Measurements from ENCODE around the gene DIPK1B.
A peak's percentile ranks its signal among the peaks of the same experiment; 100 is the strongest.
"Not testable (repeated sequence)": the region's sequence is repeated elsewhere in the genome, so short reads cannot be mapped to it uniquely, and the experiment has no call there.

DIPK1B gene

GRCh38 chr9:136700304-136700703 lies 12.1 kb upstream of the DIPK1B start:
- DNase-seq: peak; percentile 46

- DNase-seq: no peak
These were observed 11.3 kb upstream of the DIPK1B start for GRCh38 chr9:136700959-136701667.

DNA sequence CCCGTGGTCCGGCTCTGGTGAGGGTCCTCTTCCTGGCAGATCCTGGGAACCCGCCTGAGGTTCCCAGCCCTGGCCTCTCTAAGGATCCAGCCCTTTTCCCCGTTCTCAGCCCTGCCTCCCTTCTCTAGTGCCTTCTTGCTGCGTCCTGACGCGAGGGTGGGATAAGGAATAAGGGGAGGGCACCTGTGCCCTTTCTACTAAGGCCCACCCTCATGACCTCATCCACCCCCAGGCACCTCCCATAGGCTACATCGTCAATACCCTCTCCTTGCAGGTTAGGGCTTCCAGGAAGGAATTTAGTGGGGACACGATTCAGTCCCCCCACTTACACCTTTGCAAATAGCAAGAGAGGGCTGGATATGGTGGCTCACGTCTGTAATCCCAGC lies 10.7 kb upstream of the DIPK1B start:
- DNase-seq: no peak

GRCh38 chr9:136703276-136703860 lies 9.0 kb upstream of the DIPK1B start:
- no peak for DNase-seq

DNA sequence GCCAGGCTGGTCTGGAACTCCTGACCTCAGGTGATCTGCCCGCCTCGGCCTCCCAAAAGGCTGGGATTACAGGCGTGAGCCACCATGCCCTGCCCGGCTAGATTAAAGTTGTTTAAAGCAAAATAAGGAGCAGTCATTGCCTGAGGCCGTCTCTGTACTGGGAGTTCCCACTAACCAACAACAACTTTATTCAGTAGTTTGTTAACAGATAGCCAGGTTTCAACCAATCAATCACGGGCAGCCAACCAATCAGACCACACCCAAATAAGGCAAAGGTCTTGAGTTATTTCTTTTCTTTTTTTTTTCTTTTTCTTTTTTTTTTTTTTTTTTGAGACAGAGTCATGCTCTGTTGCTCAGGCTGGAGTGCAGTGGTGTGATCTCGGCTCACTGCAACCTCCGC lies 7.6 kb upstream of the DIPK1B start:
- DNase-seq: not testable (repeated sequence)

DNA sequence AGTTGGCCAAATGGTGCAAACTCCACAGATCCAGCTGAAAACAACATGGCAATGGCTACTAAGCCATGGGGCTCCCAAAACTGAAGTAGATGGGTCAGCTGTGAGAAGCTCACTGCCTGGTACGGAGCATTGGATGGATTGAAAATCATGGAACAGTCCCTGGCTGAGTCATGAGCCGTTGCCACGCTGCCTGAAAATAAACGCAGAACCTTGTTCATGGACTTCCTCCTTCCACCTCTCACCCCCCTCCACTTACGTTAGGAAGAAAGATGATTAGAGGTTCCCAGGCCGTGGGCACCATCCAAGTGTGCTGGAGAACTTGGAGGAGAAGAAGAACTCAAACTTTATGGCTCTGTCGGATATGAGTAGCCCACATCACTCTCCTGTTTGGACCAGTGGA lies 6.8 kb upstream of the DIPK1B start:
- no peak for DNase-seq

DNA sequence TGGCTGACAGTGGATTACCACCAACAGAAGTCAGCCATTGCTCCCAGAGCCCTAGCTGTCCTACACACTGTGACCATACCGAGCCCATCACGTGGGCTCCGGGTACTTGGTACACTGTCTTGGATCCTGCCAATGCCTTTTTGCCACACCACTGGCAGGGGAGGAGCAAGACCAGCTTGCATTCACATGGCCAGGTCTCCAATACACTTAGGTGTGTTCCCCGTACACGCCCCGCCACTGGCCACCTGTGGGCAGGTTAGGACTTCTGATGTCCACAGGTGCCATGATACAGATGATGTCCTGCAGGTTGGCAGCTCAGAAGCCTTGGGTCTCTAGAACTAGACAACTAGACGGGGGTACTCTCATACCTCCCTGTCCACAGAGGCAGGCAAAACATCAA lies 5.4 kb upstream of the DIPK1B start:
- DNase-seq: no peak

DNA sequence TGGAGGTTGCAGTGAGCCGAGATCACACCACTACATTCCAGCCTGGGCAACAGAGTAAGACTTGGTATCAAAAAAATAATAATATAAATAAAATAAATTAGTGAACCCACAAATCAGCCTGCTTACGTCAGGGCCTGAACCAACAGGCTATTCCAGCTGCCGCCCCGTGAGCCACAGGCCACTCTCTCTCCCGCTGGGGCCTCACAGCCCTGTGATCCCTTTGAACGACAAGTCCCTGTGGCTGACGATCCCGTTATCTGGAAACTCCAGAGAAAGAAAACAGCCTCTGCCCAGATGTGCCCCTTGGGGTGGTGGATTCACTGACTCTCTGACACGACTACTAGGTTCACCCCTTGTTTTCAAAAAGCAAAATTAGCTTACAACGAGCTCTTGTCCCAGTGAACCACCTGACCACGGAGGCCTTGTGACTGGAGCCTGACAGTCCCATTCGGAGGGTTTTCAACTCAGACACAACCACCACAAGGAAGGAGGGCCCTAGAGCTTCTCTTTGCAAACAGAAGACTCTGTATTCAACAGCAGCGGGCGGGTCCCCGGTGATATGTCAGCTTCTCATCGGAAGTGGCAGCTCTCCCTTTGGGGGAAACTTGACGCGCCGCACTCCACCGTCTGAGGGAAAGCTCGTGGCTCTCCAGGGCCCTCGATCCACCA lies 4.4 kb upstream of the DIPK1B start:
- no peak for DNase-seq

- DNase-seq: no peak
These were observed 2.8 kb upstream of the DIPK1B start for GRCh38 chr9:136709454-136710109.

GRCh38 chr9:136710543-136710942 lies 1.8 kb upstream of the DIPK1B start:
- no peak for DNase-seq

DNA sequence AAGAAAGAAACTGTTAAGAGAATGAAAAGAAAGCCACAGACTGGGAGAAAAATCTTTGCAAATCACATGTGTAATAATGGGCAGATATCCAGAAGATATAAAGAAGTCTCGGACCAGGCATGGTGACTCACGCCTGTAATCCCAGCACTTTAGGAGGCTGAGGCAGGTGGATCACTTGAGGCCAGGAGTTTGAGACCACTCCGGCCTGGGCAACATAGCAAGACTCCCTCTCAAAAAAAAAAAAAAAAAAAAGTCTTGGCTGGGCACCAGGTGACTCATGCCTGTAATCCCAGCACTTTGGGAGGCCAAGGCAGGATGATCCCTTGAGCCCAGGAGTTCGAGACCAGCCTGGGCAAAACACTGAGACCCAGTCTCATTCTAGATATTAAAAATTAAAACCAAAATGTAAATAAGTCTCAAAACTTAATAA lies 1.1 kb upstream of the DIPK1B start:
- DNase-seq: not testable (repeated sequence)

DNA sequence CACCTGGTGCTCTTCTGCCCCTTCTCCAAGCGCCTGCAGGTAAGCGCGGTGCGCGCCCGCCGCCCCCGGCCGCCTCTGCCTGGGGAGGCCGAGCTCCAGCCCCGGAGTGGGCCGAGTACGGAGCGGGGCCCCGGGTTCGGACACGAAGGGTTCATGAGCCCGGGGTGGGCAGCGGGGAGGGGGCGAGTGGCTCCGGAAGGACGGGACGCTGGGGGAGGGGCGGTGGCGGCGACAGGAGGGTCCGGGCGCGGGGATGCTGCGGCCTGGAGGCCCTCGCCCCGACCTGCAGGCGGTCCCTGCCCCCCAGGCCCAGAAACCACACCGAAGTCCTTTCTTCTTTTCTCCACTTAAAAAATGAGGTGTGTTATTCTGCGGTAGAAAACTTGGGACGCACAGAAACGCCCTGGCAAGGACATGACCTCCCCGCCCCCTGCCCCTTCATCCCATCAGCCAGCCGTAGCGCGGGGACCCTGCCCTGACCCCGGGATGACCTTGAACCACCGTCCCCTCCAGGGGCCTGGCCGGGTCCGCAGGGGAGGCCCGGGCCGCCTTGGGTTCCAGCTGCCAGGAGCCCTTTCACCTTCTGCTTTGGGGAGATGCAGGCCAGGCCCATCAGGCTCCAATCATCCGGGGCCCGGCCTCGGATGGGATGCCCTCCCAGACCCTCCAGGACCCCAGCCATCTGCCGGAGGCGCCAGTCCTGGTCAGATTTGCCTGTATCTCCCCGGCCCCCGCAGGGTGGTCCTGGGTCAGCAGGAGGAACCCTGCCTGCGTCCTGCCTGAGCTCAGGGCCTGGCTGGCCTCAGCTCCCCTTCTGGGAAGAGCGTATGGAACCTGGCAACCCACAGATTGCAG lies 545 bp downstream of the DIPK1B start:
- DNase-seq: no peak

DNA sequence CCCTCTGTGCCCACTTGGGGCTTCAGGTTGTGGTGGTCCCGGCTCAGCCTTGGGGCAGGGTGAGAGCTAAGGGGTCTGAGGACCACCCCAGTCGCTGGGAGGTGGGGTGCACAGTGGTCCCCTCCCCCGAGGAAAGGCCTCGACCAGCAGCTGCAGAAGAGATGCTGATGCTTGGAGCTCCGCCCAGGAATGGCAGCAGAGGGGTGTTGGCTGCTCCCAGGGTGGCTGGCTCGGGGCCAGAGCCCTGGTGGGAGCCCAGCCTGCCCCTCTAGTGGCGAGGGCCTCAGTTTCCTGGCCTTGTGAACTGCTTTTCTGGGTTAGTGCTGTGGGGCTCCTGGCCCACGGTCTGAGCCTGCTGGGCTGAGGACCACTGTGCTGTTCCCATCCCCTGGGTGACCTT lies 1.2 kb downstream of the DIPK1B start:
- no peak for DNase-seq

DNA sequence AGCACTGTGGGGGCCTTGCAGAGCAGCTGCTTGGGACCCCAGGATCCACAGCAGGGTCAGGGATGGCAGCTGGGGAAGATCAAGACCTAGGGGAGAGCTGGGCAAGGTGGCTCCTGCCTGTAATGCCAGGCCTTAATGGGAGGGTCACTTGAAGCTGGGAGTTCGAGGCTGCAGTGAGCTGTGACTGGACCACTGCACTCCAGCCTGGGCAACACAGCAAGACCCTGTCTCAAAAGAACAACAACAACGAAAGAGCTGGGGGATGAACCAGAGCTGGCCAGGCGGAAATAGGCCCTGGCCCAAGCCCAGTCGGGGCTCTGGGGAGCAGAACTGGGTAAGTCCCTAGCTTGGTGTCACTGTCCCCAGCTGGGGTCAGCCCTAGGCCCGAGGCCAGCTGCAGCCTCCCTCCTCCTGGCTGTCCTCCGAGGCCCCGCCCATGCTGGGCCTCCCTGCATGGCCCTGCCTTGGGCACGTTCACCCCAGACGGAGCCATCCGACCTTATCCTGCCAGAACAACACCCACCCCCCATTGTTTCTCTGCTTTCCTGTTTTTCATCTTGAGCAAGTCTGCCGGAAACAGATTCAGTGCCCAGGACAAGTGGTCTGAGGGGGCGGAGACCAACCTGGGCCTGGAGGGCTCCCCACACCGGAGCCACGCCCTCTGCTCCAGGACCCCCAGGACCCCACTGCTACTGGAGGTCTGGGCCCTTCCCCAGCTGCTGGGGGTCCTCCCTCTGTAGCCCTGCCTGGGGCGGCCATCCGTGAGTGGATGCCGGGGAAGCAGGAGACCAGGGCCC lies 1.9 kb downstream of the DIPK1B start:
- no peak for DNase-seq

DNA sequence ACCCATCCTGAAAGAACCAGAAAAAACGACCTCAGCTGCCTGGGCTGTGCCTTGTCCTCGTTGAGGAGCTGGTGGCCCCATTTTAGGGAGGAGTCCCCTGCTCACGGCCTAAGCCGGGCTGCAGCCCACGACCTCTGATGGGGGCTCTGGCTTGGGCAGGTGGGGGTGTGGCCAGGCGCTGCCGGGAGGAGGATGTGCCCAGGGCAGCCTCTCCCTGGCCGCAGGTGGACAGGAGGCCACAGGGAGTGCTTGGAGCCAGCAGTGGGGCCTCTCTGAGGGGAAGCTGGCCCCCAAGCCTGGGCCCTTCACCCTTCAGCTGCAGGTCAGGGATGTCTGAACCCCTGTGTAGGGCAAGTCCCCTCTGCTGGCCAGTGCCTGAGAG lies 2.5 kb downstream of the DIPK1B start:
- DNase-seq: no peak

GRCh38 chr9:136717399-136717798 lies 5.0 kb downstream of the DIPK1B start:
- DNase-seq: no peak

GRCh38 chr9:136718345-136719194 lies 6.2 kb downstream of the DIPK1B start:
- DNase-seq: no peak

DNA sequence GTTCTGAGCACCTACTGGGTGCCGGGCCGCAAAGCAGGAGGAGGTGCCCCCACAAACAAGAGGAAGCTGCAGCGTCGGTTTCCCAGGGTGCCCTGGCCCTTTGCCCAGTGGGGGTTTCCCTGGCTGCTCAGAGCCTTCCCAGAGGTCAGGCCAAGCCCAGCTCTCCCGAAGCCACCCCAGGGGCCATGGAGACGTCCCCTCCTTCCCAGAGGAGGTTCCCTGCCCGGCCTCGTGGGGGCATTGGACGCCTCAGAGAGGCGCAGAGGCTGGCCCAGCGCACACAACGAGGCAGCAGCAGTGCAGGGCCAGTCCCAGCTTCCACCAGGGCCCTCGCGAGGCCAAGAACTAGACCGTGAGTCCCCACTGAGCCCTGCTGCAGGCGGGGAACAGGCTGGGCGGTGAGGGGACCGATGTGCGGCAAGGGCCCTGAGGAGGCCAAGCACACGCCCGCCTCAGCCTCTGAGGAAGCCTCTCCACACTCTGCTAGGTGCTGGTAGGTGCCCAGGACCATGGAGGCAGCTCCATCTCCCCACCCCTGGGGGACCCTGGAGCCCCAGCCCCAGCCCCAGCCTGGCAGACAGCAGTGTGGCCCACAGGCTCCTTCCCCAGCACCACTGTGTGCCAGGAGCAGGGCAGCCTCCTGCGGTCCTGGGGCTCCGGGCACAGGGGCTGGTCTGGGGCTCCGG lies 7.0 kb downstream of the DIPK1B start:
- DNase-seq: no peak

DNA sequence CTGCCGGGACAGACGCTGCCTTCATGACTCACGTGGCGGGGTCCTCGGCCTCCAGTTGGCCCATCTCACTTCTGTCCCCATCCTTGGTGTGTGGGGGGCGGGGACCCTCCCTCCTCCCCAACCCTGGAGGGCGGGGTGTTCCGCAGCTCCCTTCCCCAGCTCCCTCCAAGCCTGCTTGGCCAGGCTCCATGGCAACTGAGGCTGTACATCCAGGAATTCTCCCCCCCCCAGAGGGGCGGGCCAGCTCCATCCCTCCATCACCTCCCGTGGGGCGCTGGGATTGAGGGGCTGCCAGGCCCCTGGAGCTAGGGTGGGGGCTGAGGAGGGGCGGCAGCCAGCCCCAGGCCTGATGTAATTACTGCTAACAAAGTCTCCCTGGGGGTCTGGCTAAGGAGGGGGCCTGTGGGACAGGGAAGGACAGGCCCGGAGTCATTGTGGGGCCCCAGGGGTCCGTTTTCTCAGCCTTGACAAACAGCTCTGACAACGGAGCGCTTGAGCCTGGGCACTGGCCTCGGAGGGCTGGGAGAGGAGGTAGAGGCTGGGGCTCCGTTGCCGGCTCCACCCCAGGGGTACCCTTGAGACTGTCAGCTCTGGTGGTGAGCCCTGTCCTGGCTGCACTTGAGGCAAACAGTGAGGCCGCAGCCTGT lies 8.0 kb downstream of the DIPK1B start:
- no peak for DNase-seq

GRCh38 chr9:136720898-136721338 lies 8.5 kb downstream of the DIPK1B start:
- no peak for DNase-seq
